ENCODE results near the gene TBL2.

GRCh38 chr7:73622909-73623797, 44.8 kb upstream of the TBL2 start:
- no peak for TF ChIP-seq CTCF (conservative IDR thresholded peaks at IDR 0.05; ENCODE audit: low read length)
- TF ChIP-seq EZH2phosphoT487 (IDR thresholded peaks at IDR 0.05; ENCODE audit: borderline replicate concordance, low read depth, low read length) = no peak

Data from OCI-LY7 (cell line).